Measurements from ENCODE around the gene DUSP1.

Gene DUSP1

DNA sequence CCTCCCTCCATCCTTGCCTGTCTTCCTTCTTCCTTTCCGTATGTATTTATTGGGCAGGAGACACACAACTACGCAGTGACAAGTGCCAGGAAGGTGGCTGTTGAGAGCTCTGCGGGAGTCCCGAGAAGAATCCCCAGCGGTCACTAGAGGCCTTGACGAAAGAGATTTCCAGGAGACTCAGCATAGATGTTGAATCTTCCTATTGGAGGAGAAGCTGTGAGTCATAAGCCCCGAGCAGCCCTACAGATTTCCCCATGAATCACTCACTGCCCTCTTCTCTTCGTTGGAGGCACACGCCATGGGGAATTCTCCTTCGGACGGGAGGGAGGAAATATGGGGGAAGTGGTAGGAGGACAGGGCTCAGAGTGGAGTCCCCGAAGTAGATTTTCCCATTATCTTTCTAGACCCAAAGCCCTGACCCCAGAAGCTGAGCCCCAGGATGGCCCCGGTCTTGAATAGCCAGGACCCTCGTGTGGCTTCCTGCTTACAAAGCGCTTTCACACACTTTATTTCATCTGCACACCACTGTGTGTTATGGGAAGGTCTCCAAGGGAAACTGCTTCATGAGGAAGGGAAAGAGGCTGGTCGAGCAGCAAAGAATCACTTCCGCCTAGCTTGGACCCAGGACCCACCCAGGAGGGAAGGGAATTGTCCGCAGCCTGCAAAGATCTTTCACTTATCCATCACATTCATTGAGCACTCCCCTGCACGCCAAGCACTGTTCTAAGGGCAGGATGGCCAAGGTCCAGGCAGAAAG lies 12.7 kb downstream of the DUSP1 start:
- TF ChIP-seq, protein P1, sequence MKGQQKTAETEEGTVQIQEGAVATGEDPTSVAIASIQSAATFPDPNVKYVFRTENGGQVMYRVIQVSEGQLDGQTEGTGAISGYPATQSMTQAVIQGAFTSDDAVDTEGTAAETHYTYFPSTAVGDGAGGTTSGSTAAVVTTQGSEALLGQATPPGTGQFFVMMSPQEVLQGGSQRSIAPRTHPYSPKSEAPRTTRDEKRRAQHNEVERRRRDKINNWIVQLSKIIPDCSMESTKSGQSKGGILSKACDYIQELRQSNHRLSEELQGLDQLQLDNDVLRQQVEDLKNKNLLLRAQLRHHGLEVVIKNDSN (IDR thresholded peaks at IDR 0.05) = no peak
- TF ChIP-seq EP300 (IDR thresholded peaks at IDR 0.05; ENCODE audit: borderline replicate concordance) = no peak
- TF ChIP-seq, protein P2, sequence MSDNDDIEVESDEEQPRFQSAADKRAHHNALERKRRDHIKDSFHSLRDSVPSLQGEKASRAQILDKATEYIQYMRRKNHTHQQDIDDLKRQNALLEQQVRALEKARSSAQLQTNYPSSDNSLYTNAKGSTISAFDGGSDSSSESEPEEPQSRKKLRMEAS (IDR thresholded peaks at IDR 0.05) = no peak
- TF ChIP-seq RAD21 (IDR thresholded peaks at IDR 0.05; ENCODE audit: low read depth) = no peak
- no peak for TF ChIP-seq EGR1 (IDR thresholded peaks at IDR 0.05)
- TF ChIP-seq CREB1 (IDR thresholded peaks at IDR 0.05; ENCODE audit: low read depth) = no peak
- no peak for TF ChIP-seq FOXM1 (IDR thresholded peaks at IDR 0.05; ENCODE audit: borderline replicate concordance, low read depth)
- TF ChIP-seq, protein P3, sequence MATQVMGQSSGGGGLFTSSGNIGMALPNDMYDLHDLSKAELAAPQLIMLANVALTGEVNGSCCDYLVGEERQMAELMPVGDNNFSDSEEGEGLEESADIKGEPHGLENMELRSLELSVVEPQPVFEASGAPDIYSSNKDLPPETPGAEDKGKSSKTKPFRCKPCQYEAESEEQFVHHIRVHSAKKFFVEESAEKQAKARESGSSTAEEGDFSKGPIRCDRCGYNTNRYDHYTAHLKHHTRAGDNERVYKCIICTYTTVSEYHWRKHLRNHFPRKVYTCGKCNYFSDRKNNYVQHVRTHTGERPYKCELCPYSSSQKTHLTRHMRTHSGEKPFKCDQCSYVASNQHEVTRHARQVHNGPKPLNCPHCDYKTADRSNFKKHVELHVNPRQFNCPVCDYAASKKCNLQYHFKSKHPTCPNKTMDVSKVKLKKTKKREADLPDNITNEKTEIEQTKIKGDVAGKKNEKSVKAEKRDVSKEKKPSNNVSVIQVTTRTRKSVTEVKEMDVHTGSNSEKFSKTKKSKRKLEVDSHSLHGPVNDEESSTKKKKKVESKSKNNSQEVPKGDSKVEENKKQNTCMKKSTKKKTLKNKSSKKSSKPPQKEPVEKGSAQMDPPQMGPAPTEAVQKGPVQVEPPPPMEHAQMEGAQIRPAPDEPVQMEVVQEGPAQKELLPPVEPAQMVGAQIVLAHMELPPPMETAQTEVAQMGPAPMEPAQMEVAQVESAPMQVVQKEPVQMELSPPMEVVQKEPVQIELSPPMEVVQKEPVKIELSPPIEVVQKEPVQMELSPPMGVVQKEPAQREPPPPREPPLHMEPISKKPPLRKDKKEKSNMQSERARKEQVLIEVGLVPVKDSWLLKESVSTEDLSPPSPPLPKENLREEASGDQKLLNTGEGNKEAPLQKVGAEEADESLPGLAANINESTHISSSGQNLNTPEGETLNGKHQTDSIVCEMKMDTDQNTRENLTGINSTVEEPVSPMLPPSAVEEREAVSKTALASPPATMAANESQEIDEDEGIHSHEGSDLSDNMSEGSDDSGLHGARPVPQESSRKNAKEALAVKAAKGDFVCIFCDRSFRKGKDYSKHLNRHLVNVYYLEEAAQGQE (IDR thresholded peaks at IDR 0.05; ENCODE audit: low read depth) = no peak
- TF ChIP-seq NFIC (IDR thresholded peaks at IDR 0.05) = no peak
- TF ChIP-seq CEBPB (IDR thresholded peaks at IDR 0.05) = no peak
- TF ChIP-seq TCF12 (IDR thresholded peaks at IDR 0.05; ENCODE audit: low read depth) = no peak
- TF ChIP-seq YY1 (IDR thresholded peaks at IDR 0.05; ENCODE audit: low read depth) = no peak
- TF ChIP-seq TAF1 (IDR thresholded peaks at IDR 0.05; ENCODE audit: low read depth) = no peak
- TF ChIP-seq ZBTB7A (IDR thresholded peaks at IDR 0.05; ENCODE audit: low read depth) = no peak
- TF ChIP-seq TEAD4 (IDR thresholded peaks at IDR 0.05) = no peak

- TF ChIP-seq ZBTB7A (IDR thresholded peaks at IDR 0.05; ENCODE audit: low read depth) (no peak), EGR1 (IDR thresholded peaks at IDR 0.05) (no peak), NFIC (IDR thresholded peaks at IDR 0.05) (no peak), TEAD4 (IDR thresholded peaks at IDR 0.05) (no peak), CEBPB (IDR thresholded peaks at IDR 0.05) (no peak), TCF12 (IDR thresholded peaks at IDR 0.05; ENCODE audit: low read depth) (no peak), YY1 (IDR thresholded peaks at IDR 0.05; ENCODE audit: low read depth) (no peak), CREB1 (IDR thresholded peaks at IDR 0.05; ENCODE audit: low read depth) (no peak), EP300 (IDR thresholded peaks at IDR 0.05; ENCODE audit: borderline replicate concordance) (no peak), TAF1 (IDR thresholded peaks at IDR 0.05; ENCODE audit: low read depth) (no peak), RAD21 (IDR thresholded peaks at IDR 0.05; ENCODE audit: low read depth) (no peak), FOXM1 (IDR thresholded peaks at IDR 0.05; ENCODE audit: borderline replicate concordance, low read depth) (no peak)
- TF ChIP-seq, protein P2 (IDR thresholded peaks at IDR 0.05) = no peak
- TF ChIP-seq, protein P1 (IDR thresholded peaks at IDR 0.05) = no peak
- TF ChIP-seq, protein P3 (IDR thresholded peaks at IDR 0.05; ENCODE audit: low read depth) = no peak
Observed at GRCh38 chr5:172757394-172758010, 13.5 kb downstream of the DUSP1 start.

GRCh38 chr5:172756764-172757393 lies 14.1 kb downstream of the DUSP1 start:
- TF ChIP-seq FOXM1 (IDR thresholded peaks at IDR 0.05; ENCODE audit: borderline replicate concordance, low read depth) (no peak), RAD21 (IDR thresholded peaks at IDR 0.05; ENCODE audit: low read depth) (no peak), CEBPB (IDR thresholded peaks at IDR 0.05) (no peak), TAF1 (IDR thresholded peaks at IDR 0.05; ENCODE audit: low read depth) (no peak), TEAD4 (IDR thresholded peaks at IDR 0.05) (no peak), ZBTB7A (IDR thresholded peaks at IDR 0.05; ENCODE audit: low read depth) (no peak), YY1 (IDR thresholded peaks at IDR 0.05; ENCODE audit: low read depth) (no peak), EGR1 (IDR thresholded peaks at IDR 0.05) (no peak), NFIC (IDR thresholded peaks at IDR 0.05) (no peak), EP300 (IDR thresholded peaks at IDR 0.05; ENCODE audit: borderline replicate concordance) (no peak), CREB1 (IDR thresholded peaks at IDR 0.05; ENCODE audit: low read depth) (no peak), TCF12 (IDR thresholded peaks at IDR 0.05; ENCODE audit: low read depth) (no peak)
- TF ChIP-seq, protein P1 (IDR thresholded peaks at IDR 0.05) = no peak
- TF ChIP-seq, protein P2 (IDR thresholded peaks at IDR 0.05) = no peak
- TF ChIP-seq, protein P3 (IDR thresholded peaks at IDR 0.05; ENCODE audit: low read depth) = no peak

All from Ishikawa (cell line).